CD4-positive, alpha-beta T cell treated with Interleukin-6 for 4 hours (primary cell): ENCODE data around the gene SLC6A12.
"Not testable (repeated sequence)": the region's sequence is repeated elsewhere in the genome, so short reads cannot be mapped to it uniquely, and the experiment has no call there.

Source experiments
- DNase-seq: peaks from one replicate; pipeline ENCODE4 v3.0.0-alpha.2; 2020; ENCODE audit warnings: mixed read lengths

The SLC6A12 gene

DNA sequence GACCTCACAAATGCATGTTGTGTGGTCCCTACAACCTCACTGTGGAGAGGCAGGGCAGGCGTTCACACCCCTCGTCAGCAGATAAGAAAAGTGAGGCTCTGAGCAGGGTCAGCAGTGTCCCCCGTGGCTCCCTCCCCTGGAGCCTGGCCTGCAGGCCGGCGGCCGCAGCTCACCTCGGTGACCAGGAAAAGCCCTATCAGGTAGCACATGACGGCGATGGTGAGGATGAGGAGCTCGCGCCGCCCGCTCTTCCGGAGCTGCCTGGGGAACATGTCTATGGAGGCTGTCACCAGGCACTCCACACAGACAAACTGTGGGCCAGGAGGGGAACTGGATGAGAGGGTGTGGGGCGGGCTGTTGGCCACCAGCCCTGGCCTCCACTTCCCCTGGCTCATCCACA lies 18.0 kb downstream of the SLC6A12 start:
- DNase-seq: no peak

DNA sequence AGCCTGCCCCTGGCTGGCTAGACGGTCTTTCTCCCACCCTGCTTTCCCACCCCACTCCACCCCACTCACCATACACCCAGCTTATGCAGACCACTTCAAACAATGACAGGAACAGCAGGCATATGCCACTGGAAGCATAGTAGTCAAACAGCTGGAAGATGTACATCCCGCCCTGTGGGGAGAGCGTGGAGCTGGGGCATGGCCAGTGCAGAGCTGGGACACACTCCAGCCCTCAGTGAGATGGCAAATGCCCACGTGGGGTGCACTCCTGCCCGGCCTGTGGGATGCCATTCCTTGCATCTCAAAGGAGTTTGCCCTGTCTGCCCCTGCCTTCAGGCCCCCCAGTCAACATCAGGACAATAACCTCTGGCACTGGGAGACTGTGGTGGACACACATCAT lies 18.8 kb downstream of the SLC6A12 start:
- DNase-seq: no peak

- no peak for DNase-seq
Observed at GRCh38 chr12:194276-194675, 19.7 kb downstream of the SLC6A12 start.

- no peak for DNase-seq
Observed at GRCh38 chr12:193261-193660, 20.7 kb downstream of the SLC6A12 start.

DNA sequence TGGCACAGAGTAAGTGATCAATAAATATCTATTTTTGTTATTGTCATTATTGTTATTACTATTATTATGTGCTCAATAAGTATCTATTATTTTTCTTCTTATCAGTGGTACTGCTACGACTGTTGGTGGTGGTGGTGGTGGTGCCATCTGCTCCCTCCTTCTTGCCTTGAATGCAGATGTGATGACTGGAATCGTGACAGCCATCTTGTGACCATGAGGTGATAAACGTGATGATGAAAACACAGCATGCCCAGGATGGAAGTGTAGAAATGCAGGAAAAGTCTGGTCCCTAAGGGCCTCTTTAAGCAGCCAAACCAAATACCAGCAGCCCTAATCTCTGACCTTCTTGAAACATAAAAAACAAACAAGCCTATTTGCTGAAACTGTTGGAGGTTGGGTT lies 22.4 kb downstream of the SLC6A12 start:
- DNase-seq: no peak

- DNase-seq: no peak
Observed at GRCh38 chr12:190881-191280, 23.1 kb downstream of the SLC6A12 start.

GRCh38 chr12:189622-189962 lies 24.4 kb downstream of the SLC6A12 start:
- no peak for DNase-seq

- DNase-seq: peak; percentile 27
Observed at GRCh38 chr12:188910-189621, 24.9 kb downstream of the SLC6A12 start.

- not testable (repeated sequence) for DNase-seq
Observed at GRCh38 chr12:187986-188909, 25.7 kb downstream of the SLC6A12 start.

DNA sequence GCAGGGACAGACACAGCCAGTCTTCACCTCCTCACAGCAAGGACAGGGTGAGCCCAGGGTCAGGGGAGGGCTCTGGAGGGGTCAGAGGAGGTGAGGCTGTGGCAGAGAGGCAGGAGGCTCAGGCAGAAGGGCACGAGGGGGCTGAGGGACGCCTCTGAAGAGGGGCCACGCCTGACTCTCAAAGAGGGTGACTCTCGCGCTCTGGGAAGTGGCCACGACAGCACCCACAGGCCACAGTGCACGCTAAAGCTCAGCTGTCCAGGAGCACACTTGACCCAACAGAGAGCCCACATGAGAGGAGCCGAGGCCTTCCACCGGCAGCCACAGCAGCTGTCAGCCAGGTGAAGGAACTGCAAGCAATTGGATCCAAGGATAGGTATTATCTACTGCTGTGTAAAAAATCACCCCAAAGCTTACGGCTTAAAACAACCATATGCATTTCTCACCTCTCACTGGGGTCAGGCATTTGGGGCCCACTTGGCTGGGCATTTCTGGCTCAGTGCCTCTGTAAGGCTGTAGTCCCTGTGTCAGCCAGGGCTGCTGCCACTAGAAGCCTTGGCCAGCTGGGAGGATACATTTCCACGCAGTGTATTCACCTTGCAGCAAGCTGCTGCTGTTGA lies 27.8 kb downstream of the SLC6A12 start:
- no peak for DNase-seq

GRCh38 chr12:185576-185955 lies 28.4 kb downstream of the SLC6A12 start:
- DNase-seq: no peak

GRCh38 chr12:184811-185575 lies 29.0 kb downstream of the SLC6A12 start:
- DNase-seq: no peak

DNA sequence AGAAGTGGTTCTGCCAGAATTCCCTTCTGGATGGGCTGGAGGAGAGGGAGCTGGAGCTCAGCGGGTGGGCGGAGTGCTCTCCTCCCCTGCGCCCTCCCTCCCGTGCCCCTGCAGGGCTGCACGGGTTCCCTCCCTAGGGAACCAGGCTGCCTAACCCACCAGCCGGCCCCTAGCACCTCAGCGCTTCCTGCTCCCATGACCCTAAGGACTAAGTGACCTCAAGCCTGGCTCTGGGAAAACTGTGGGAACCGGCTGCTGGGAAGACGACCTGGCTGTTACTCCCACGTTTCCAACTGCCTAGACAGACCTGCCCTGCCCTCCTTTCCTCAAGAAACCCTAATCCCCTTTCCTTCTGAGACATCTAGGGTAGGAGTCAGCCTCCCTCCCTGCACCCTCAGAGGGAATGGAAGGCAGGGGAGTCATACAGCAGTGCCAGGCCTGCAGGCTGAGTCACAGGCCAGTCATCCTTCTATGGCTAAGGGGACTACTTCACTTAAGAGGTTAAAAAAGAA lies 31.5 kb downstream of the SLC6A12 start:
- DNase-seq: no peak

DNA sequence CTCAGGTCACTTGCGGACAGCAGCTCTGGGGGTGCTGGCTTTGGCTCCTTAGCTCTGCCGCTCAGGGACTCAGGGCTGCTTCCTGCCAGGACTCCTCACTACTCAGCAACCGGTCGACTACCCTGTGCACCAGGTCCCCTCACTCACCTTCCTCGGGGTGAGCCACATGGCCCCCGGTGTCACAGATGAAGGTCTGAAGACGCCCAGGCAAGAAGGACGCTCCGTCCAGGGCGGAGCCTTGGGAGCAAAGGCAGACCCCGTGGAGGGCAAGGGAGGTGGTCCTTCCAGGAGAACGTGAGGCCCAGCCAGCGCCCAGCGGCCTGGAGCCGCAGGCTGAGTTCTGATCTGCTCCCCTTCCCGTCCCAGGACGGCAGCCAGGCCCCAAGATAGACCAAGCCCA lies 32.0 kb downstream of the SLC6A12 start:
- DNase-seq: no peak

DNA sequence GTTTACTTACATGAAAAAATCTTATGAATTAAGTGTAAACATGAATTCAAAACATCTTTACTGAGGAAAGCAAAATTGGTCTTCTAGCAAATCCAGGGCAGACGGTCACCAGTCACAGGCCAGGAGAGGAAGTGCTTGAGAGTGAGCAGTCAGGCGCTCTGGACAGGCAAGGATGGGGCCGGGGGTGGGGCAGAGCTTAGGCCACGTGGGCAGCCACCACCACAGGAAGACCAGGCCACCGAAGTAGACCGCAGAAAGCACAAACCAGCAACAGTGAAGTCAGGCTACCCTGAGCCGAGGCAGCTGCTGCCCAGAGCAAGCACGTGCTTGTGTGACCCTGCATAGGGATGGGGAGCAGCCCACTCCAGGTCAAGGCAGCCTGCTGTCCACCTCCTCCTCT lies 33.5 kb downstream of the SLC6A12 start:
- no peak for DNase-seq

GRCh38 chr12:179885-180284 lies 34.1 kb downstream of the SLC6A12 start:
- DNase-seq: no peak

DNA sequence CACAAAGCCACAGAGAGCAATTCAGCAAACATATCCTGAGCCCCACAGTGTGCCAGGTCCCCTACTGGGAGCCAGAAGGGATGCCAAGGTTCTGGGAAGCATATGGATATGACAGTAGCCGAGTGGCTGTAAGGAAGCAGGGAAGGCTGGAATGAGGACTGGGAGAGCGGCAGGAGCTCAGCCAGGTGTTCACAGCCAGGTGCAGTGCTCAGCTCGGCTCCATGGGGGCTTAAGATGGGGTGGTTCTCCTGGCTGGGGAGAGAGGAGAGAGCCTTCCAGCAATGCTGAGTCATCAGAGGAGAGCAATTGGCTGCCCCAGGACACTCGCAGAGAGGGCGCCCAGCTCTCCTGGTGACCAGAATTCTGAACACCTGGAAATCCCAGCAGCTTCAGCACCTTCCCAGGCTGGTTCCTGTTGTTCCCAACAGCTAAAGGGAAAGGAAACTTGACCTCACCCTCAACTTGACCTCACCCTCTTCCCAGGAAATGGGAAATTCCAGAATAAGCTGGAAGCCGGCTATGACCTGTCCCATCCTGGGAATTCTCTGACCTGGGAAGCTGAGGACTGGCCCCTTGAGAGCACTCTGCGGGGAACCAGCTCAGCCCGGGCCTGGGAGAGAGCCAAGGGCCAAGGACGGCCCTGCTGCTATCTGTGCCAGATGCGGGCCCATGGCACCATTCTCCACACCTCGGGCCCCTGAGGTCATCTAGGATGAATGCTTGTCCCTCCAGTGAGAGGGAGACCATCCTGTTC lies 34.6 kb downstream of the SLC6A12 start:
- DNase-seq: no peak

DNA sequence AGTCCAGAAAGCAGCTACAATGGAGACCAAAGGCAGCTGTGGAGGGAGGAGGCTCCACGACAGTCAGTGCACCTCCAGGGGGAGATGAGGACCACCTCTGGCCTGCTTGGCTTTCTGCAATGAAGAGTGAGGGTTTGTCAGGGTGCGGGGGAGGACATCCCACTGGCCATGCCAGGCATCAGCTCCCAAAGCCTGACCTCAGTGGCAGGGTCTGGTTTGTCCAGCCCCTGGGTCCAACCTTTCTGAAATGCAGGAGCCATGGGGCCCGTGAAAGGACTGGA lies 35.2 kb downstream of the SLC6A12 start:
- DNase-seq: no peak

GRCh38 chr12:177980-178828 lies 35.8 kb downstream of the SLC6A12 start:
- no peak for DNase-seq

GRCh38 chr12:177336-177979 lies 36.5 kb downstream of the SLC6A12 start:
- no peak for DNase-seq
